Measurements from ENCODE around the gene ST6GALNAC3. TPM values are rescaled to one million over a fixed set of nuclear protein-coding genes. Genes with fewer than 3 reads are reported as not detected.
"Not testable (repeated sequence)": the region's sequence is repeated elsewhere in the genome, so short reads cannot be mapped to it uniquely, and the experiment has no call there.

ST6GALNAC3 gene
- total and polyA plus RNA-seq, 2 experiments from 2014 or later: 29.4 to 33.3 TPM

DNA sequence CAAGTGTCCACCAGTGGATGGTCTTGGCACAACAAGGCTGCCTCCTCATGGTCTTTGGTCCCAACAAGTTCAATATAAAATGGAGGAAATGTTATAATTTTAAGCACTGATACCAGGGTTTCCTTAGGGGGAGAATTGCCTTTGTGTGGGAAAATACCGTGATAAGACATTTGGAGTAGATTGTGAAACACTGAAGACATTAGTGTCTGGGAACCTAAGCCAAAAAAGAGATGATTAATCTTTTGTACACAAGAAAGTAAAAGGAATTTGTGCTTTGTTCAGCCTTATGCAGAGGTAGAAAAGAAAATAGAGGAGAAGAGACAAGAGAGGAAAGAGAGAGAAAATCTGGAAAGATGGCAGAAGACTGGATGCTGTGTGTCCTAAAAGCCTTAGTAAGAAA is 36.1 kb downstream of the ST6GALNAC3 start:
- H3K79me2 ChIP-seq: peaks cover 51% of the 10 kb centered on the region
- H3K36me3 ChIP-seq (replicated peaks; ENCODE audit: insufficient read depth, low read depth): no peaks in the 10 kb centered on the region
- no peak overlapping the region for H3K4me3 ChIP-seq
- H3K9me2 ChIP-seq (replicated peaks; ENCODE audit: insufficient read depth): no peaks in the 10 kb centered on the region
- H3K4me2 ChIP-seq: no peak overlapping the region
- H2AFZ ChIP-seq: no peak overlapping the region
- H3K9me3 ChIP-seq (ENCODE audit: low read depth): no peaks in the 10 kb centered on the region
- peaks cover 5% of the 10 kb centered on the region for H3K4me1 ChIP-seq (ENCODE audit: insufficient read depth)
- H3K27me3 ChIP-seq: no peaks in the 10 kb centered on the region
- no peak for DNase-seq (ENCODE audit: low spot score)
- TF ChIP-seq EZH2phosphoT487 (IDR thresholded peaks at IDR 0.05; ENCODE audit: low read depth, severe bottlenecking, unreplicated experiment) (no peak), CTCF (IDR thresholded peaks at IDR 0.05; ENCODE audit: poor library complexity) (no peak), EZH2 (IDR thresholded peaks at IDR 0.05; ENCODE audit: borderline replicate concordance) (no peak)
- 46% methylated on average over 1 of the region's 1 CpG for WGBS (ENCODE audit: low lambda C conversion rate, missing lambda C conversion rate)
- H3K27ac ChIP-seq: no peak overlapping the region
- no peaks in the 10 kb centered on the region for H4K20me1 ChIP-seq (ENCODE audit: insufficient read depth, poor library complexity, severe bottlenecking)

GRCh38 chr1:76112321-76112720 is 37.8 kb downstream of the ST6GALNAC3 start:
- not testable (repeated sequence) for H4K20me1 ChIP-seq (ENCODE audit: insufficient read depth, poor library complexity, severe bottlenecking); H3K4me1 ChIP-seq (ENCODE audit: insufficient read depth); H3K27ac ChIP-seq; DNase-seq (ENCODE audit: low spot score); H3K9me3 ChIP-seq (ENCODE audit: low read depth); H3K4me3 ChIP-seq; H3K4me2 ChIP-seq; H3K27me3 ChIP-seq; H3K36me3 ChIP-seq (replicated peaks; ENCODE audit: insufficient read depth, low read depth); H3K9me2 ChIP-seq (replicated peaks; ENCODE audit: insufficient read depth); H2AFZ ChIP-seq
- peaks cover 40% of the 10 kb centered on the region for H3K79me2 ChIP-seq
- WGBS (ENCODE audit: low lambda C conversion rate, missing lambda C conversion rate): no CpG with 5 or more reads among the region's 35 CpGs

- Histone ChIP-seq H3K36me3 (replicated peaks; ENCODE audit: insufficient read depth, low read depth) (no peaks in the 10 kb centered on the region), H3K27ac (no peak overlapping the region), H3K27me3 (no peaks in the 10 kb centered on the region), H2AFZ (no peak overlapping the region), H3K79me2 (peaks cover 43% of the 10 kb centered on the region), H3K9me2 (replicated peaks; ENCODE audit: insufficient read depth) (no peaks in the 10 kb centered on the region), H3K9me3 (ENCODE audit: low read depth) (no peaks in the 10 kb centered on the region), H4K20me1 (ENCODE audit: insufficient read depth, poor library complexity, severe bottlenecking) (no peaks in the 10 kb centered on the region), H3K4me1 (ENCODE audit: insufficient read depth) (peaks cover 5% of the 10 kb centered on the region), H3K4me2 (no peak overlapping the region), H3K4me3 (no peak overlapping the region)
- TF ChIP-seq CTCF (IDR thresholded peaks at IDR 0.05; ENCODE audit: poor library complexity): no peak
- no peak for TF ChIP-seq EZH2 (IDR thresholded peaks at IDR 0.05; ENCODE audit: borderline replicate concordance)
- no peak for TF ChIP-seq EZH2phosphoT487 (IDR thresholded peaks at IDR 0.05; ENCODE audit: low read depth, severe bottlenecking, unreplicated experiment)
- DNase-seq (ENCODE audit: low spot score): no peak
Measured at GRCh38 chr1:76113446-76113845, 38.9 kb downstream of the ST6GALNAC3 start.

DNA sequence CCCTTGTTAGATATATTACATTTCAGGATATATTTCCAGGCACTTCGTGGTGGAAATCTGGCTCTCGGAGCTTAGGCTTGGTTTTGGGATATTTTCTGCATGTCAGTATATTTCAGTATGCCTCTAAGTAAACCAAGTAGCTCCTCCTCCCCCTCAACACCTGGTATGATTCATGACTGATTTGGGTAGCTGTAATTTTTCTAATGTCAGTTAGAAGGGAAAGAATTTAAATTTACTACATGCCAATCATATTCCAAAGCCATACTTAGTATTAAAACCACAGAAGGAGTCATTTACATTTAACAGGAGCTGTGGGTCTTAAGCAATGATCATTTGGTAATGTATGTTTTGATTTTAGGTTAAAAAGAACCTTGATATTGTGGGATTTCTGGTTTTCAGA is 40.6 kb downstream of the ST6GALNAC3 start:
- no peaks in the 10 kb centered on the region for H3K36me3 ChIP-seq (replicated peaks; ENCODE audit: insufficient read depth, low read depth)
- H3K9me3 ChIP-seq (ENCODE audit: low read depth): no peaks in the 10 kb centered on the region
- no peak overlapping the region for H3K4me2 ChIP-seq
- no peak overlapping the region for H3K4me3 ChIP-seq
- no peaks in the 10 kb centered on the region for H3K9me2 ChIP-seq (replicated peaks; ENCODE audit: insufficient read depth)
- H2AFZ ChIP-seq: no peak overlapping the region
- WGBS (ENCODE audit: low lambda C conversion rate, missing lambda C conversion rate): 91% methylated on average over 2 of the region's 2 CpGs
- DNase-seq (ENCODE audit: low spot score): no peak
- H3K27me3 ChIP-seq: no peaks in the 10 kb centered on the region
- peaks cover 38% of the 10 kb centered on the region for H3K79me2 ChIP-seq
- peaks cover 5% of the 10 kb centered on the region for H3K4me1 ChIP-seq (ENCODE audit: insufficient read depth)
- TF ChIP-seq EZH2phosphoT487 (IDR thresholded peaks at IDR 0.05; ENCODE audit: low read depth, severe bottlenecking, unreplicated experiment): no peak
- no peak for TF ChIP-seq CTCF (IDR thresholded peaks at IDR 0.05; ENCODE audit: poor library complexity)
- H3K27ac ChIP-seq: no peak overlapping the region
- H4K20me1 ChIP-seq (ENCODE audit: insufficient read depth, poor library complexity, severe bottlenecking): no peaks in the 10 kb centered on the region

All from hepatocyte (in vitro differentiated cells).